Measurements from ENCODE around the gene TES. TPM values are rescaled to one million over a fixed set of nuclear protein-coding genes. Genes with fewer than 3 reads are reported as not detected.

TES gene
- total RNA-seq, 2 donors from 2014 or later = 46.6 to 96.6 TPM

DNA sequence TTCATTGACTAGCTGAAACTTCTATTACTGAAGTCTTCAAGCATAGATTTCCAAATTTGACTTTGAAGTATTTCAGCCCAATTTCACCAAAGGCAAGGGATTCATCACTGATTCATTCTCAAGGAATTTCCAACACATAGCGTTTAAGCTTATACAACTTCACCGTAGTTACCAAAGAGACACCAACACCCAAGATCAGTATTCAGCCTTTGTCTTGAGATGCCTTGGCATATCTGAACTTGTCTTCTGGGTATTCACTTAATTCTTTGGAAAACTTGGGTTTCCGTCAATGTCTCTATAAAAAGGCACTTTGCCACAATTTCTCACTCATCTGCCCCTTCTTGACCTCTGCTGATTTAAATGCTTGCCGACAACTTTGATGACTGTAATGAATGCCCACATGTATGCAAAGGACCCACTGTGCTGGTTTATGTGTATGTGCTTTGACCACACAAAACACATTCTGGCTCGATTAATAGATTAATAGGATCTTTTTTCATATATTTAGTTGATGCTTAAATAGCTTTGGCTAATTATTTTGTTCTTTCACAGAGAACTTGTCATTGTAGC lies 49.6 kb downstream of the TES start:
- no peak overlapping the region for H3K4me3 ChIP-seq
- WGBS = 58% methylated on average over 5 of the region's 5 CpGs
- H3K4me1 ChIP-seq (replicated peaks) = no peaks in the 10 kb centered on the region
- intact Hi-C loops (cut with DNase I) = loop anchor here (2.0 to 5.0 kb wide), 3 partner anchors 267 to 547 kb away; no protein-coding TSS in a partner anchor
- TF ChIP-seq POLR2A (IDR thresholded peaks at IDR 0.05) = no peak
- TF ChIP-seq POLR2AphosphoS5 (IDR thresholded peaks at IDR 0.05) = no peak
- TF ChIP-seq, protein P1, sequence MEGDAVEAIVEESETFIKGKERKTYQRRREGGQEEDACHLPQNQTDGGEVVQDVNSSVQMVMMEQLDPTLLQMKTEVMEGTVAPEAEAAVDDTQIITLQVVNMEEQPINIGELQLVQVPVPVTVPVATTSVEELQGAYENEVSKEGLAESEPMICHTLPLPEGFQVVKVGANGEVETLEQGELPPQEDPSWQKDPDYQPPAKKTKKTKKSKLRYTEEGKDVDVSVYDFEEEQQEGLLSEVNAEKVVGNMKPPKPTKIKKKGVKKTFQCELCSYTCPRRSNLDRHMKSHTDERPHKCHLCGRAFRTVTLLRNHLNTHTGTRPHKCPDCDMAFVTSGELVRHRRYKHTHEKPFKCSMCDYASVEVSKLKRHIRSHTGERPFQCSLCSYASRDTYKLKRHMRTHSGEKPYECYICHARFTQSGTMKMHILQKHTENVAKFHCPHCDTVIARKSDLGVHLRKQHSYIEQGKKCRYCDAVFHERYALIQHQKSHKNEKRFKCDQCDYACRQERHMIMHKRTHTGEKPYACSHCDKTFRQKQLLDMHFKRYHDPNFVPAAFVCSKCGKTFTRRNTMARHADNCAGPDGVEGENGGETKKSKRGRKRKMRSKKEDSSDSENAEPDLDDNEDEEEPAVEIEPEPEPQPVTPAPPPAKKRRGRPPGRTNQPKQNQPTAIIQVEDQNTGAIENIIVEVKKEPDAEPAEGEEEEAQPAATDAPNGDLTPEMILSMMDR (IDR thresholded peaks at IDR 0.05) = no peak
- H3K27me3 ChIP-seq (replicated peaks; ENCODE audit: insufficient read depth) = no peaks in the 10 kb centered on the region
- no peaks in the 10 kb centered on the region for H3K9me3 ChIP-seq
- no peaks in the 10 kb centered on the region for H3K36me3 ChIP-seq
- no peak for DNase-seq (ENCODE audit: low spot score)
- no peak overlapping the region for H3K27ac ChIP-seq

DNA sequence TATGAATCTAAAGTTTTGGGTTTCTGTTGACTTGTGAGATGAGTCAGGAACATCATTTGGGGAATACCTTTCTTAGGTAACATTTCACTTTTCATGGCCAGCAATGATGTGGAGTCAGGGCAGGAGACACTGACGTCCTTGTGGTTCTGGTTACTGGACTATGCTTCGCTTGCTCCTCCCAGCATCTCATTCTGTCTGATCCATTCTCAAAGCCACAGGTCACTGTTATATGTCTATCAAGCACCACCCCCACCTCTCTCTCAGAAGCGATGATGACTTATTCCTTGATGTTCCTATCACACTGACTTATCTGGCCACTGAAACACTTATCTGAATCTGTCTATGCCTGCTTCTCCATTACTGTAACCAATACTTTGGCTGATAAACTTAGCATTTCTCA lies 51.6 kb downstream of the TES start:
- TF ChIP-seq POLR2AphosphoS5 (IDR thresholded peaks at IDR 0.05) (no peak), POLR2A (IDR thresholded peaks at IDR 0.05) (no peak)
- TF ChIP-seq, protein P1 (IDR thresholded peaks at IDR 0.05) = no peak
- 98% methylated on average over 3 of the region's 3 CpGs for WGBS
- no peaks in the 10 kb centered on the region for H3K9me3 ChIP-seq
- intact Hi-C loops (cut with DNase I) = loop anchor here (5.0 kb wide), 1 partner anchor 545 kb away; no protein-coding TSS in a partner anchor
- H3K4me1 ChIP-seq (replicated peaks) = no peaks in the 10 kb centered on the region
- H3K27ac ChIP-seq = no peak overlapping the region
- H3K27me3 ChIP-seq (replicated peaks; ENCODE audit: insufficient read depth) = no peaks in the 10 kb centered on the region
- H3K4me3 ChIP-seq = no peak overlapping the region
- no peak for DNase-seq (ENCODE audit: low spot score)
- no peaks in the 10 kb centered on the region for H3K36me3 ChIP-seq

DNA sequence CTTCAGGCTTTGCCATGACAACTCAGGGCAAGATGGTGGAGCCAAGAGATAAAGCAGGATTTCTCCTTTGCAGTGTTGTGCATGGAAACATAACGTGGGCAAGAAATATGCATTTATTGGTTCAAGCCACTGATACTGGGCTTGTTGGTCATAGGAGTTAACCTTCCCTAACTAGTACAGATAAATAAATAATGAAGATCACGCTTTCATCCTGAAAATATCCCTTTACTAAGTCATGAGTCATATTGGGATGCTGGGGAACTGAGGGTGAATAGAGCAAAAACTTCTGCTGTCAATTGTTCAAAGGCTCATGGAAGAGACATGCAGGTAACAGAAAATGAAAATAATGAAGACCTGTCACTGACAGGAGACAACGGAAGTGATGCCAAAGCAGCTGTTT lies 55.5 kb downstream of the TES start:
- Histone ChIP-seq H3K9me3 (no peaks in the 10 kb centered on the region), H3K4me1 (replicated peaks) (no peaks in the 10 kb centered on the region), H3K4me3 (no peak overlapping the region), H3K36me3 (no peaks in the 10 kb centered on the region), H3K27ac (no peak overlapping the region), H3K27me3 (replicated peaks; ENCODE audit: insufficient read depth) (no peaks in the 10 kb centered on the region)
- intact Hi-C loops (cut with DNase I) = no loop called here
- TF ChIP-seq, protein P1 (IDR thresholded peaks at IDR 0.05) = no peak
- no peak for TF ChIP-seq POLR2AphosphoS5 (IDR thresholded peaks at IDR 0.05)
- no peak for TF ChIP-seq POLR2A (IDR thresholded peaks at IDR 0.05)
- WGBS = 81% methylated on average over 3 of the region's 3 CpGs
- no peak for DNase-seq (ENCODE audit: low spot score)

DNA sequence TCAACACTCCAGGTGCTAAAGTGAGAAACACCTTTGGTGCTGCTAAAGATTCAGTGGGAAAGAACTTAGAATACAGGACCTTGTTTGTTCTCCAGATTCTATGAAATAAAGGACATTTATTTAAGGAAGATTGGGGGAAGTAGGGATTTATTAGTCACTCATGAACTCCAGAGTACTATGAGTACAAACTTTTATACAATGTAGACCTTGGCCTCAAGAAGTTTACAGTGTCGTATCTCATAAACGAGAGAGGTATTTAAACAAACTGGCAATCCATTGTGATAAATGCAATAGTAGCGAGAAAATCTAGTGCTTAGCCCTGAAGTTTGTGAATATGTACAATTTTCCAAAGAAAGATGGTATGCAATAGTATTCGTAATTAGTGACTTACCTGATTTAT lies 59.1 kb downstream of the TES start:
- TF ChIP-seq POLR2A (IDR thresholded peaks at IDR 0.05) = no peak
- peak; percentile 63 for TF ChIP-seq POLR2AphosphoS5 (IDR thresholded peaks at IDR 0.05)
- TF ChIP-seq, protein P1 (IDR thresholded peaks at IDR 0.05) = no peak
- DNase-seq (ENCODE audit: low spot score) = no peak
- no peaks in the 10 kb centered on the region for H3K27me3 ChIP-seq (replicated peaks; ENCODE audit: insufficient read depth)
- 51% methylated on average over 4 of the region's 4 CpGs for WGBS
- intact Hi-C loops (cut with DNase I) = no loop called here
- no peaks in the 10 kb centered on the region for H3K9me3 ChIP-seq
- H3K4me1 ChIP-seq (replicated peaks) = peaks cover 4% of the 10 kb centered on the region
- no peak overlapping the region for H3K27ac ChIP-seq
- no peak overlapping the region for H3K4me3 ChIP-seq
- no peaks in the 10 kb centered on the region for H3K36me3 ChIP-seq
